Prostate gland (tissue), 2 donors: ENCODE measurements around the gene MDGA2. TPM values are rescaled to one million over a fixed set of nuclear protein-coding genes. Genes with fewer than 3 reads are reported as not detected.

ENCODE experiments used
- DNase-seq: peaks from one replicate; pipeline ENCODE4 v3.0.0-alpha.2; 2019; ENCODE audit warnings: low spot score
- H3K27ac ChIP-seq, 2 donors: fragments of 200-600 bp; sonication (generic); 2 replicates each; pipeline ENCODE4 v1.5.1; 2017 to 2019
- H3K27me3 ChIP-seq: fragments of 200-600 bp; sonication (generic); replicated peaks from 2 replicates; pipeline ENCODE4 v1.5.1; 2019; ENCODE audit not compliant: insufficient read depth
- H3K36me3 ChIP-seq, 2 donors: fragments of 200-600 bp; sonication (generic); 1 replicate in 1 of 2; 2 replicates in 1 of 2; pipeline versions ENCODE4 v1.5.1 to v1.8.1; 2017 to 2019
- H3K4me1 ChIP-seq: fragments of 200-600 bp; sonication (generic); replicated peaks from 2 replicates; pipeline ENCODE4 v1.5.1; 2019
- H3K4me3 ChIP-seq, 2 donors: fragments of 200-600 bp; sonication (generic); 2 replicates each; pipeline ENCODE4 v1.5.1; 2017 to 2019
- H3K9me3 ChIP-seq: fragments of 200-600 bp; sonication (generic); 2 replicates; pipeline ENCODE4 v1.5.1; 2017
- POLR2A ChIP-seq: fragments of 450-650 bp; IDR thresholded peaks from one replicate; pipeline ENCODE4 v1.6.1; 2016; ENCODE audit warnings: antibody characterized with exemption, mild to moderate bottlenecking
- POLR2AphosphoS5 ChIP-seq: sonication (generic); formaldehyde crosslinking; IDR thresholded peaks from one replicate; pipeline ENCODE4 v1.6.1; 2017; ENCODE audit warnings: antibody characterized with exemption
- WGBS: methylation state at CpG from one replicate; pipeline ENCODE4 v1.1.5; 2018; 5-methylcytosine and 5-hydroxymethylcytosine counted together
- intact Hi-C: fragments of 100-400 bp; cut with DNase I; formaldehyde crosslinking; loops from one replicate; pipeline ENCODE4 v1.14.2; 2022
- total RNA-seq, 2 donors: library from RNA; depleted of rRNA; stranded (reverse); fragments of >200 nt; gene quantifications; one replicate each; pipeline ENCODE4 v1.1.0, GENCODE V29; 2016
- TF ChIP-seq, protein P1 (sequence below), 4 experiments: fragments of 200-600 bp in 2 of 4; fragments of 450-650 bp in 2 of 4; sonication (generic) in 2 of 4; IDR thresholded peaks; 1 replicate in 3 of 4; 2 replicates in 1 of 4; pipeline ENCODE4 v1.5.1; 2016 to 2019; ENCODE audit warnings: antibody characterized with exemption in 4 of 4, mild to moderate bottlenecking in 2 of 4, moderate library complexity in 2 of 4

MDGA2 gene
- total RNA-seq, 2 donors from 2014 or later, result 2.1 TPM; not detected in 1

DNA sequence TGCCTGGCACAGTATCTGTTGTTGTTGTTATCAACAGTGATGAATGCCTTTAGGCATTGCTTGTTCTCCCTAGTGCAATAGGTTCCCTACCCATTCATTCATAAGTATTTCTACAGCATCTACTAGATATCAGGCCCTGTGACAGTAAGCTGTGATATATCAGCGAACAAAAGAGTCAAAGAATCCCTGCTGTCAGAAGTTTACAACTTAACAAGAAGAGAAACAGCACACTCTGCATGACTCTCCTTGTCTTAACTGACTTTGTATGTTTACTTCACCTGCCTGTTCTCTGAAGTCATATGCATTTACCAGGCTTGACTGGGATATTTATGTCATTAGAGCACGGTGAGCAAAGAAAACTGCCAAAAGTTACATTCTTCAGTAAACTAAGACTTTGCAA, 571.6 kb downstream of the MDGA2 start:
- no peaks in the 10 kb centered on the region for H3K9me3 ChIP-seq
- no peak overlapping the region for H3K4me3 ChIP-seq
- DNase-seq, result no peak
- TF ChIP-seq POLR2AphosphoS5, result no peak
- no peak for TF ChIP-seq POLR2A
- TF ChIP-seq, protein P1, sequence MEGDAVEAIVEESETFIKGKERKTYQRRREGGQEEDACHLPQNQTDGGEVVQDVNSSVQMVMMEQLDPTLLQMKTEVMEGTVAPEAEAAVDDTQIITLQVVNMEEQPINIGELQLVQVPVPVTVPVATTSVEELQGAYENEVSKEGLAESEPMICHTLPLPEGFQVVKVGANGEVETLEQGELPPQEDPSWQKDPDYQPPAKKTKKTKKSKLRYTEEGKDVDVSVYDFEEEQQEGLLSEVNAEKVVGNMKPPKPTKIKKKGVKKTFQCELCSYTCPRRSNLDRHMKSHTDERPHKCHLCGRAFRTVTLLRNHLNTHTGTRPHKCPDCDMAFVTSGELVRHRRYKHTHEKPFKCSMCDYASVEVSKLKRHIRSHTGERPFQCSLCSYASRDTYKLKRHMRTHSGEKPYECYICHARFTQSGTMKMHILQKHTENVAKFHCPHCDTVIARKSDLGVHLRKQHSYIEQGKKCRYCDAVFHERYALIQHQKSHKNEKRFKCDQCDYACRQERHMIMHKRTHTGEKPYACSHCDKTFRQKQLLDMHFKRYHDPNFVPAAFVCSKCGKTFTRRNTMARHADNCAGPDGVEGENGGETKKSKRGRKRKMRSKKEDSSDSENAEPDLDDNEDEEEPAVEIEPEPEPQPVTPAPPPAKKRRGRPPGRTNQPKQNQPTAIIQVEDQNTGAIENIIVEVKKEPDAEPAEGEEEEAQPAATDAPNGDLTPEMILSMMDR (IDR thresholded peaks at IDR 0.05), result no peak
- no peak overlapping the region for H3K27ac ChIP-seq
- no peaks in the 10 kb centered on the region for H3K27me3 ChIP-seq
- no peaks in the 10 kb centered on the region for H3K4me1 ChIP-seq
- intact Hi-C loops, result no loop called here
- H3K36me3 ChIP-seq, result no peaks in the 10 kb centered on the region
- 30% methylated on average over 2 of the region's 2 CpGs for WGBS

DNA sequence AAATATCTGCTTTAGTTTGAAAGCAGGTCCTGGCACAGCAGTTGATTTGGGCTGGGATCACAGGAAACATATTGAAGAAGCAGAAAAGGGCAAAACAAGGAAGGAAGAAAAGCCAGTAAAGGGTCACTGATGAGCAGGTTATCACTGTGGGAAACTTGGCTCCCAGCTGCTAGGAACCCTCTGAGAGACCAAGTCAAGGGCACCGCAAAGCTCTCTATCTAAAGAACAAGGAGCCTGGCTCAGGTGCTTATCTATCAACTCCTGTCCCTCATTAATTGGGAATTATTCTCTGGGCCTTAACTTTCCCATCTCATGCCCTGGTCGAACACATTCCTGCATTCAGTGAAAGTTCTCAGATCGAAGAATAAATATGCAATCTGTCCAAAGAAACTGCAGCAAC, 572.9 kb downstream of the MDGA2 start:
- intact Hi-C loops, result no loop called here
- H3K4me1 ChIP-seq, result no peaks in the 10 kb centered on the region

DNA sequence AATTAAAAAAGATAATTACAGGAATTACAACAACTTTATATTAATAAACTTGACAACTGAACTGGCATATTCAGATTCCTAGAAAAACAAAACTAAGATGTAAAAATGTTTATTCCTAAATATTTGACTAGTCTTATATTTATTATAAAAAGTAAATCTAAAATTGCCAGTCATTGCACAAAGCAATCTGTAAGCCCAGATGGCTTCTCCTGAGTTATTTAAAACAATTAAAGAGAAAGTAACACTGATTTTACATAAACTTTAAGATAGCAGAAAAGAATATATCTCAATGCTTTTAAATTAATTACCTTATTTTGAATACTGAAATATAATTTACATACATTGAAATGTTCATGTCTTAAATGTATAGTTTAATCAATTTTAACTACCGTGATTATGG, 589.7 kb downstream of the MDGA2 start:
- H3K36me3 ChIP-seq, result no peaks in the 10 kb centered on the region
- TF ChIP-seq POLR2A, result no peak
- no peak for TF ChIP-seq POLR2AphosphoS5
- TF ChIP-seq, protein P1 (IDR thresholded peaks at IDR 0.05), result no peak
- DNase-seq, result no peak
- H3K27me3 ChIP-seq, result no peaks in the 10 kb centered on the region
- intact Hi-C loops, result no loop called here
- no peak overlapping the region for H3K4me3 ChIP-seq
- no peaks in the 10 kb centered on the region for H3K9me3 ChIP-seq
- H3K4me1 ChIP-seq, result no peaks in the 10 kb centered on the region
- H3K27ac ChIP-seq, result no peak overlapping the region
- WGBS, result 95% methylated on average over 1 of the region's 1 CpG

More for the DNA sequence above, 572.9 kb downstream of the MDGA2 start:
- Histone ChIP-seq H3K36me3 (no peaks in the 10 kb centered on the region), H3K27ac (no peak overlapping the region), H3K27me3 (no peaks in the 10 kb centered on the region), H3K9me3 (no peaks in the 10 kb centered on the region), H3K4me3 (no peak overlapping the region)
- no peak for TF ChIP-seq POLR2A
- TF ChIP-seq, protein P1 (IDR thresholded peaks at IDR 0.05), result no peak
- no peak for TF ChIP-seq POLR2AphosphoS5
- WGBS, result 88% methylated on average over 3 of the region's 3 CpGs
- no peak for DNase-seq

DNA sequence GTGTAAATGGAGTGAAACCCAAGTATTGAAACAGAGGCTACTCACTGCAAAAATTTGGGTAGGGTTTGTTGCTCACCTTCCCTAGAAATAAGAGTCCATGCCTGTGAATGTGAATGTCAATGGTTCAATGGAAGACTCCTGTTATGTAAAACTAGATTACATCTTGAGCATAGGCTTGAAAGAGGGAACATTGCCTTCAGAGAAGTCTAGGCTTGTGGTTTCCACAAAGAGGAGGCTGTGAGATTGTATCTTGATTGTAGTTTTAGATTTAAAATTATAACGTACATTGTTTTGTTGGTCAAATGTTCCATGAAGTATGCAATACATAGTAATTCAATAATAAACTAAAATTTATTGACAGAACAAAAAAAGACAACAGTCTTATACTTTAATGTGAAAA, 610.1 kb downstream of the MDGA2 start:
- H3K27ac ChIP-seq, result no peak overlapping the region
- no peaks in the 10 kb centered on the region for H3K4me1 ChIP-seq
- H3K36me3 ChIP-seq, result no peaks in the 10 kb centered on the region
- no peaks in the 10 kb centered on the region for H3K9me3 ChIP-seq
- TF ChIP-seq, protein P1 (IDR thresholded peaks at IDR 0.05), result no peak
- TF ChIP-seq POLR2A (no peak), POLR2AphosphoS5 (no peak)
- H3K4me3 ChIP-seq, result no peak overlapping the region
- intact Hi-C loops, result no loop called here
- DNase-seq, result no peak
- 48% methylated on average over 1 of the region's 1 CpG for WGBS
- no peaks in the 10 kb centered on the region for H3K27me3 ChIP-seq

DNA sequence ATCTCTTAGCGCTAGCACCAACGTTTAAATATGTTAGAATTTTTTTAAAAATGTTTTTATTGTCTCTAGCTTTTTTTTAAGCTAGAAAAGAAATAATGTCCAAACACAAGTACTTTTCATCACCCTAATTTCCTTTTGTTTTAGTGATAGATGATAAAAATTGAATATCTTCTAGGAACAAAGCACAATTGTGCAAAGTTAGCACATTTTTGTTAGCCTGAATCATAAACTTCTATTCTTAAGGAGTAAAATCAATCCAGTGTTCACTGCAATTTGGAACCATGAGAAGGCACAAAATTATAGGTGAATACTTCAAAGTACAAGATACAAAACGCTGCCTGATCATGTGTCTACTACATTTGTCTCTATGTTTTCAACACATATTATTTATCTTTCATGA, 615.4 kb downstream of the MDGA2 start:
- intact Hi-C loops, result no loop called here
- WGBS, result 82% methylated on average over 3 of the region's 3 CpGs
- Histone ChIP-seq H3K27ac (no peak overlapping the region), H3K36me3 (no peaks in the 10 kb centered on the region), H3K4me1 (no peaks in the 10 kb centered on the region), H3K4me3 (no peak overlapping the region), H3K9me3 (no peaks in the 10 kb centered on the region), H3K27me3 (no peaks in the 10 kb centered on the region)
- no peak for TF ChIP-seq POLR2A
- TF ChIP-seq, protein P1 (IDR thresholded peaks at IDR 0.05), result no peak
- TF ChIP-seq POLR2AphosphoS5, result no peak
- DNase-seq, result no peak
